PC-3 (cell line): ENCODE results near the gene LARP6. TPM values are rescaled to one million over a fixed set of nuclear protein-coding genes. Genes with fewer than 3 reads are reported as not detected.

Source experiments
- ATAC-seq: fragments of 200-7000 bp; cut with Tn5 transposase; 2 replicates; pipeline ENCODE4 v1.9.1; 2020; ENCODE audit warnings: mild to moderate bottlenecking, moderate library complexity
- Bru-seq: library from RNA; stranded (reverse); fragments of 400-500 nt; gene quantifications from one replicate; lab custom pipeline; 2021; lab: Mats Ljungman, UMichigan
- BruChase-seq, 2 experiments: library from RNA; stranded (reverse); fragments of 400-500 nt; gene quantifications; one replicate each; lab custom pipeline; 2021; lab: Mats Ljungman, UMichigan
- BruUV-seq: library from RNA; stranded (reverse); fragments of 400-500 nt; replicated peaks from 2 replicates; lab custom pipeline; 2021; lab: Mats Ljungman, UMichigan
- CTCF ChIA-PET: fragments of 300-600 bp; sonication (Branson Sonifier 250); formaldehyde crosslinking; loops from one replicate; lab custom pipeline; 2022; ENCODE audit warnings: antibody characterized with exemption; lab: Charles Lee
- POLR2A ChIA-PET: fragments of 300-600 bp; sonication (Branson Sonifier 250); formaldehyde crosslinking; loops from one replicate; lab custom pipeline; 2022; ENCODE audit warnings: antibody characterized with exemption; ENCODE audit not compliant: unreplicated experiment; lab: Charles Lee
- DNase-seq: peaks from one replicate; pipeline ENCODE4 v3.0.0-alpha.2; 2015
- H2AFZ ChIP-seq: fragments of 300-600 bp; sonication (generic); 2 replicates; pipeline ENCODE4 v1.6.0; 2016; ENCODE audit warnings: antibody characterized with exemption, low read length
- H3F3A ChIP-seq: fragments of 300-600 bp; sonication (generic); one replicate; pipeline ENCODE4 v1.6.0; 2017; ENCODE audit warnings: antibody characterized with exemption, low read length, control low read depth, mild to moderate bottlenecking; ENCODE audit not compliant: unreplicated experiment
- H3K27ac ChIP-seq: fragments of 300-600 bp; sonication (generic); 2 replicates; pipeline ENCODE4 v1.5.1; 2016; ENCODE audit warnings: mild to moderate bottlenecking, low read length
- H3K27me3 ChIP-seq: fragments of 300-600 bp; sonication (generic); 2 replicates; pipeline ENCODE4 v1.6.1; 2016; ENCODE audit warnings: low read length, mixed read lengths
- H3K36me3 ChIP-seq: fragments of 300-600 bp; sonication (generic); 2 replicates; pipeline ENCODE4 v1.6.1; 2016; ENCODE audit warnings: low read depth, mixed run types, low read length, mixed read lengths
- H3K4me1 ChIP-seq: fragments of 300-600 bp; sonication (generic); 2 replicates; pipeline ENCODE4 v1.5.1; 2016; ENCODE audit warnings: low read length; ENCODE audit not compliant: insufficient read depth
- H3K4me2 ChIP-seq: fragments of 300-600 bp; sonication (generic); 2 replicates; pipeline ENCODE4 v1.6.0; 2016; ENCODE audit warnings: low read length
- H3K4me3 ChIP-seq: fragments of 300-600 bp; sonication (generic); 2 replicates; pipeline ENCODE4 v1.5.1; 2016; ENCODE audit warnings: mild to moderate bottlenecking, low read length, mixed read lengths
- H3K79me2 ChIP-seq: fragments of 300-600 bp; sonication (generic); 2 replicates; pipeline ENCODE4 v1.6.1; 2017; ENCODE audit warnings: low read length, mixed read lengths
- H3K9ac ChIP-seq: fragments of 300-600 bp; sonication (generic); 2 replicates; pipeline ENCODE4 v1.6.0; 2016; ENCODE audit warnings: mild to moderate bottlenecking, low read length
- H3K9me2 ChIP-seq: fragments of 300-600 bp; sonication (generic); replicated peaks from 2 replicates; pipeline ENCODE4 v1.6.1; 2016; ENCODE audit warnings: mixed run types, low read length, mixed read lengths
- H3K9me3 ChIP-seq: fragments of 300-600 bp; sonication (generic); 2 replicates; pipeline ENCODE4 v1.6.1; 2016; ENCODE audit warnings: low read length, mixed read lengths
- H4K20me1 ChIP-seq: fragments of 300-600 bp; sonication (generic); 2 replicates; pipeline ENCODE4 v1.6.1; 2016; ENCODE audit warnings: low read length, mixed read lengths
- EZH2 ChIP-seq: fragments of 300-600 bp; sonication (generic); IDR thresholded peaks from one replicate; pipeline ENCODE4 v1.6.1; 2017; ENCODE audit warnings: antibody characterized with exemption, mild to moderate bottlenecking, low read length; ENCODE audit not compliant: unreplicated experiment
- EZH2phosphoT487 ChIP-seq: fragments of 300-600 bp; sonication (generic); IDR thresholded peaks from 2 replicates; pipeline ENCODE4 v1.6.1; 2018; ENCODE audit warnings: mild to moderate bottlenecking, antibody characterized with exemption, low read length, borderline replicate concordance
- intact Hi-C: fragments of 100-400 bp; cut with micrococcal nuclease; formaldehyde crosslinking; loops from 2 replicates; pipeline ENCODE4 v1.9.0; 2023
- long read RNA-seq: library from polyadenylated mRNA; unstranded; transcript quantifications from one replicate; pipeline ENCODE4 v2.0.0, GENCODE V29; 2021; ENCODE audit not compliant: unreplicated experiment
- total RNA-seq: library from RNA; depleted of rRNA; stranded (reverse); fragments of >200 nt; gene quantifications from 2 replicates; pipeline ENCODE4 v1.2.3, GENCODE V29; 2014; rRNA removed
- TF ChIP-seq, protein P1 (sequence below): fragments of 300-600 bp; sonication (generic); conservative IDR thresholded peaks from 2 replicates; pipeline ENCODE4 v1.5.1; 2017; ENCODE audit warnings: antibody characterized with exemption, low read depth, mild to moderate bottlenecking, low read length

Gene LARP6
- total RNA-seq (133 and 166 TPM in 2 replicates), Bru-seq, nascent RNA (percentile 88 among the genes with signal in this experiment), BruChase-seq, experiment 1, labeled RNA remaining after a 6-hour chase (percentile 85 among the genes with signal in this experiment), BruChase-seq, experiment 2, labeled RNA remaining after a 2-hour chase (percentile 83 among the genes with signal in this experiment)
- long read RNA-seq, full-length matches to known transcripts = 161 of 198 reads
- long read RNA-seq, partial matches to known transcripts = 13 of 198 reads
- long read RNA-seq, other reads (novel, unspliced or antisense) = 24 of 198 reads

GRCh38 chr15:70853973-70854665 is at the start of gene LARP6:
Gene LARP6 (minus strand): TSS chr15:70854157. CDS start chr15:70854088, 69 bp downstream.
- peaks cover 44% of the 10 kb centered on the region for H3K79me2 ChIP-seq
- ChIA-PET CTCF (interaction anchor here (1.0 kb wide), 1 partner anchor 21 kb away, joined by 7 read pairs; no protein-coding TSS in a partner anchor), POLR2A (interaction anchor here (0.6 kb wide), 1 partner anchor 92 kb away, joined by 3 read pairs; no protein-coding TSS in a partner anchor)
- H3K4me2 ChIP-seq = peak within 1 kb of the TSS; percentile 98
- BruUV-seq = no TSS peak
- peak within 1 kb of the TSS; percentile 86 for H3K4me3 ChIP-seq
- peaks cover 14% of the 10 kb centered on the region for H3K36me3 ChIP-seq
- no peaks in the 10 kb centered on the region for H3K27me3 ChIP-seq
- DNase-seq = peak; percentile 48
- H3F3A ChIP-seq = no peaks in the 10 kb centered on the region
- H3K4me1 ChIP-seq = peaks cover 47% of the 10 kb centered on the region
- peak within 1 kb of the TSS; percentile 80 for H3K27ac ChIP-seq
- H3K9me3 ChIP-seq = no peaks in the 10 kb centered on the region
- H3K9ac ChIP-seq = peak within 1 kb of the TSS; percentile 81
- H2AFZ ChIP-seq = peak within 1 kb of the TSS; percentile 94
- TF ChIP-seq EZH2 (no peak), EZH2phosphoT487 (no peak)
- TF ChIP-seq, protein P1, sequence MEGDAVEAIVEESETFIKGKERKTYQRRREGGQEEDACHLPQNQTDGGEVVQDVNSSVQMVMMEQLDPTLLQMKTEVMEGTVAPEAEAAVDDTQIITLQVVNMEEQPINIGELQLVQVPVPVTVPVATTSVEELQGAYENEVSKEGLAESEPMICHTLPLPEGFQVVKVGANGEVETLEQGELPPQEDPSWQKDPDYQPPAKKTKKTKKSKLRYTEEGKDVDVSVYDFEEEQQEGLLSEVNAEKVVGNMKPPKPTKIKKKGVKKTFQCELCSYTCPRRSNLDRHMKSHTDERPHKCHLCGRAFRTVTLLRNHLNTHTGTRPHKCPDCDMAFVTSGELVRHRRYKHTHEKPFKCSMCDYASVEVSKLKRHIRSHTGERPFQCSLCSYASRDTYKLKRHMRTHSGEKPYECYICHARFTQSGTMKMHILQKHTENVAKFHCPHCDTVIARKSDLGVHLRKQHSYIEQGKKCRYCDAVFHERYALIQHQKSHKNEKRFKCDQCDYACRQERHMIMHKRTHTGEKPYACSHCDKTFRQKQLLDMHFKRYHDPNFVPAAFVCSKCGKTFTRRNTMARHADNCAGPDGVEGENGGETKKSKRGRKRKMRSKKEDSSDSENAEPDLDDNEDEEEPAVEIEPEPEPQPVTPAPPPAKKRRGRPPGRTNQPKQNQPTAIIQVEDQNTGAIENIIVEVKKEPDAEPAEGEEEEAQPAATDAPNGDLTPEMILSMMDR = no peak
- peaks cover 5% of the 10 kb centered on the region; the same call in 1 of the 2 replicates for H4K20me1 ChIP-seq
- H3K9me2 ChIP-seq = no peaks in the 10 kb centered on the region
- peak; percentile 67 for ATAC-seq
- intact Hi-C loops = no loop called here

DNA sequence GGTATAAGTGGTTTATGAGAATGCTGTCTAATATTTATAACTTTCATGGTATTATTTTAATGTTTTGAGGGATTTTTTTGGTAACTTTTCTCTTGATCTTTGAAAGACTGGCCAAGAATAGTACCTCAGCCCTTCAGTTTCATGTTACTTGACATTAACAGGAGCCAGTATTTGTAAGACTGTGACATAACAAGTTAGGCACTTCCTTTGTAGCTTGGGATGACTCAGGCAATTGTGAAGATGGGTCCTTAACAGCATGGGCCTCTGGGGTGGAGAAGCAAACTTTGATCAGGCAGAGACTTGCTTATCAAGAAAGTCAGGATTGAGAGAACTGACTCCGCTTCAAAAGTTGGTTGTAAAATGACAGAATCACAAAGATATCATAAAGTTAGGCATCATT is 48.1 kb upstream of the LARP6 start:
- intact Hi-C loops = no loop called here
- peak overlapping the region; percentile 64 for H2AFZ ChIP-seq
- DNase-seq = peak; percentile 85
- peaks cover 2% of the 10 kb centered on the region; the same call in 1 of the 2 replicates for H3K9me3 ChIP-seq
- ATAC-seq = peak; percentile 95
- POLR2A ChIA-PET = no interaction called here
- CTCF ChIA-PET = no interaction called here
- no peaks in the 10 kb centered on the region for H3K79me2 ChIP-seq
- H3K4me1 ChIP-seq = peaks cover 17% of the 10 kb centered on the region
- no TSS peak for BruUV-seq
- H3K36me3 ChIP-seq = peaks cover 4% of the 10 kb centered on the region; the same call in 1 of the 2 replicates
- no peaks in the 10 kb centered on the region for H3K9me2 ChIP-seq
- no peaks in the 10 kb centered on the region for H3K27me3 ChIP-seq
- no peaks in the 10 kb centered on the region for H3F3A ChIP-seq
- H3K27ac ChIP-seq = peak overlapping the region; percentile 88
- no peak overlapping the region for H3K4me3 ChIP-seq
- TF ChIP-seq EZH2phosphoT487 = no peak
- TF ChIP-seq, protein P1 = no peak
- TF ChIP-seq EZH2 = no peak
- H3K9ac ChIP-seq = 0 out of 2 replicates have a peak overlapping the region, but pooled peaks have one; percentile 1
- peak overlapping the region; percentile 33 for H3K4me2 ChIP-seq
- H4K20me1 ChIP-seq = no peaks in the 10 kb centered on the region
